ENCODE results near the gene SIN3A.

DNA sequence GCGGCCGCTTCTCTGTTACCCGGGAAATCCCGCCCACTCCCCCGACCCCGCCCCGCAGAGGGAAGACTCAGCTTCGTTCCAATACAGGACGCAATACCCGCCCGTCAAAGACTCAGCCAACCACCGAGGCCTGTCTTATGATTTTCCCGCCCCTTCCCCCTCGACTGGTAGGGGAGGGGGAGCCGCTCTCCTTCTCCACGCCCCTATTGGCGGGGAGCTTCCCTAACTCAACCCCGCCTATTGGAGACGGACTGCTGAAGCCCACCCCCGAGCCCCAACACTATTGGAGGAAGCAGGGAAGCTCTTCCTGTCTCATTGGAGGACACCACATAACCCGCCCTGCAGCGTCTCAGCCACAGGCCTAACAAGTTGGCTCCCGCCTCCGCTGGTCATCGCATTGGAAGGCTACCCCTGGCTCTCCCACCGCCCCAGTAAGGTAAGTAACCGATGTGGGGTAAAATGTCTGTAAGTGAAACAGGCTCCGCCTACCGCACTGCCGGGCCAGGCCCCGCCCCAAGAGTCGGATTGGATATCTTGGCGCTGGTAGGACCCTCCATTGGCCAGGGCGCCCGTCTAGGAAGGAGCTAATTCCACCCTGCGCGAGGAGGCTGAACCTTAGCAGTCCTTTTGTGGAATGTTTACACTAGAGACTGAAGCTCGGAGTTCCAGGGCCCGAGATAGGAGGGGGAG is at the start of gene SIN3A:
- TF ChIP-seq EZH2phosphoT487 (IDR thresholded peaks at IDR 0.05; ENCODE audit: borderline replicate concordance, low read length) (no peak), EZH2 (IDR thresholded peaks at IDR 0.05; ENCODE audit: low read length, unreplicated experiment) (no peak)
- TF ChIP-seq, protein P1, sequence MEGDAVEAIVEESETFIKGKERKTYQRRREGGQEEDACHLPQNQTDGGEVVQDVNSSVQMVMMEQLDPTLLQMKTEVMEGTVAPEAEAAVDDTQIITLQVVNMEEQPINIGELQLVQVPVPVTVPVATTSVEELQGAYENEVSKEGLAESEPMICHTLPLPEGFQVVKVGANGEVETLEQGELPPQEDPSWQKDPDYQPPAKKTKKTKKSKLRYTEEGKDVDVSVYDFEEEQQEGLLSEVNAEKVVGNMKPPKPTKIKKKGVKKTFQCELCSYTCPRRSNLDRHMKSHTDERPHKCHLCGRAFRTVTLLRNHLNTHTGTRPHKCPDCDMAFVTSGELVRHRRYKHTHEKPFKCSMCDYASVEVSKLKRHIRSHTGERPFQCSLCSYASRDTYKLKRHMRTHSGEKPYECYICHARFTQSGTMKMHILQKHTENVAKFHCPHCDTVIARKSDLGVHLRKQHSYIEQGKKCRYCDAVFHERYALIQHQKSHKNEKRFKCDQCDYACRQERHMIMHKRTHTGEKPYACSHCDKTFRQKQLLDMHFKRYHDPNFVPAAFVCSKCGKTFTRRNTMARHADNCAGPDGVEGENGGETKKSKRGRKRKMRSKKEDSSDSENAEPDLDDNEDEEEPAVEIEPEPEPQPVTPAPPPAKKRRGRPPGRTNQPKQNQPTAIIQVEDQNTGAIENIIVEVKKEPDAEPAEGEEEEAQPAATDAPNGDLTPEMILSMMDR (conservative IDR thresholded peaks at IDR 0.05; ENCODE audit: low read depth, low read length) = no peak

Data from PC-3 (cell line).